A673 (cell line): ENCODE data around the gene COL5A2. TPM values are rescaled to one million over a fixed set of nuclear protein-coding genes. Genes with fewer than 3 reads are reported as not detected.

Experiments
- BruUV-seq: library from RNA; stranded (reverse); fragments of 400-500 nt; replicated peaks from 2 replicates; lab custom pipeline; 2021; lab: Mats Ljungman, UMichigan
- CTCF ChIA-PET: fragments of 300-600 bp; sonication (Branson Sonifier 250); formaldehyde crosslinking; loops from one replicate; lab custom pipeline; 2022; ENCODE audit warnings: antibody characterized with exemption; lab: Charles Lee
- POLR2A ChIA-PET: fragments of 300-600 bp; sonication (Branson Sonifier 250); formaldehyde crosslinking; loops from one replicate; lab custom pipeline; 2022; ENCODE audit warnings: antibody characterized with exemption; ENCODE audit not compliant: low non-redundant PET; lab: Charles Lee
- DNase-seq: peaks from one replicate; pipeline ENCODE4 v3.0.0-alpha.2; 2015; ENCODE audit warnings: low spot score
- H3K27ac ChIP-seq: fragments of 200-600 bp; sonication (generic); 2 replicates; pipeline ENCODE4 v1.5.1; 2016; ENCODE audit warnings: mixed run types, low read depth, mild to moderate bottlenecking, mixed read lengths, antibody characterized with exemption, low read length; ENCODE audit not compliant: poor library complexity, severe bottlenecking
- H3K27me3 ChIP-seq: fragments of 200-600 bp; sonication (generic); replicated peaks from 2 replicates; pipeline ENCODE4 v1.6.1; 2017; ENCODE audit warnings: mixed run types, low read depth, mild to moderate bottlenecking, mixed read lengths, antibody characterized with exemption, low read length; ENCODE audit not compliant: insufficient read depth, poor library complexity
- H3K36me3 ChIP-seq: fragments of 200-600 bp; sonication (generic); 2 replicates; pipeline ENCODE4 v1.6.1; 2016; ENCODE audit warnings: mixed run types, mild to moderate bottlenecking, mixed read lengths, antibody characterized with exemption, low read length; ENCODE audit not compliant: insufficient read depth, poor library complexity, severe bottlenecking
- H3K4me1 ChIP-seq: fragments of 200-600 bp; sonication (generic); 2 replicates; pipeline ENCODE4 v1.6.1; 2017; ENCODE audit warnings: mixed run types, mild to moderate bottlenecking, mixed read lengths, antibody characterized with exemption, low read length; ENCODE audit not compliant: insufficient read depth, poor library complexity, severe bottlenecking
- H3K4me3 ChIP-seq: fragments of 200-600 bp; sonication (generic); 2 replicates; pipeline ENCODE4 v1.5.1; 2016; ENCODE audit warnings: low read depth, mixed run types, mild to moderate bottlenecking, mixed read lengths, low read length; ENCODE audit not compliant: poor library complexity, severe bottlenecking
- H3K9me3 ChIP-seq: fragments of 200-600 bp; sonication (generic); 2 replicates; pipeline ENCODE4 v1.6.1; 2016; ENCODE audit warnings: mixed run types, low read depth, mild to moderate bottlenecking, mixed read lengths, antibody characterized with exemption, low read length; ENCODE audit not compliant: poor library complexity, severe bottlenecking
- EZH2 ChIP-seq: fragments of 200-600 bp; sonication (generic); IDR thresholded peaks from 2 replicates; pipeline ENCODE4 v1.6.1; 2017; ENCODE audit warnings: borderline replicate concordance, low read depth, mild to moderate bottlenecking, mixed read lengths, antibody characterized with exemption, low read length; ENCODE audit not compliant: poor library complexity, severe bottlenecking
- intact Hi-C: fragments of 100-400 bp; cut with micrococcal nuclease; formaldehyde crosslinking; loops from one replicate; pipeline ENCODE4 v1.10.0; 2022; ENCODE audit not compliant: unreplicated experiment
- total RNA-seq: library from RNA; stranded (reverse); gene quantifications from 2 replicates; pipeline ENCODE4 v1.2.3, GENCODE V29; 2021
- TF ChIP-seq, protein P1 (sequence below): fragments of 300-800, 200-600 bp; sonication (generic); conservative IDR thresholded peaks from 2 replicates; pipeline ENCODE4 v1.5.1; 2017; ENCODE audit warnings: low read depth, mild to moderate bottlenecking, antibody characterized with exemption, low read length, moderate library complexity, mixed read lengths

COL5A2 gene
- total RNA-seq, 1 experiment from 2014 or later, result 92.2 TPM

DNA sequence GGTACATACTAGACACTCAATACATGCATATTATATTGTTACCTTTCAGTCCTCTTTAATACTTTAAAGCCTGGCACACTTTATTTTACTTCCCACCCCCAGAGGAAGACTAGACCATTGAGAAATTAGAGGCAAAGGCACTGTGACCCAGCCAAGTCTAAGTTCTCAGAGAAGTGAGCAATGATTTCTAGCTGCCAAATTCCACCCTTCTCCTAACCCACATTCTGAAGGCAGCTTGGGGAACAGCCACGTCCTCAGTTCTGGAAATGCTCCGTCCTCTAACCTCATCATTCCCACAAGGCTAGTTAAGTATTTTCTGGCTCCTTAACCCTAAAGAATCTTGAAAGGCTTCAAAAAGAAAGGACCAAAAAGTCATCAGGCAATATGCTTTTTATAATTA lies 86.6 kb downstream of the COL5A2 start:
- Histone ChIP-seq H3K27ac (no peak overlapping the region), H3K36me3 (peaks cover 24% of the 10 kb centered on the region), H3K9me3 (no peaks in the 10 kb centered on the region), H3K4me3 (no peak overlapping the region), H3K27me3 (no peaks in the 10 kb centered on the region), H3K4me1 (peaks cover 7% of the 10 kb centered on the region)
- TF ChIP-seq, protein P1, sequence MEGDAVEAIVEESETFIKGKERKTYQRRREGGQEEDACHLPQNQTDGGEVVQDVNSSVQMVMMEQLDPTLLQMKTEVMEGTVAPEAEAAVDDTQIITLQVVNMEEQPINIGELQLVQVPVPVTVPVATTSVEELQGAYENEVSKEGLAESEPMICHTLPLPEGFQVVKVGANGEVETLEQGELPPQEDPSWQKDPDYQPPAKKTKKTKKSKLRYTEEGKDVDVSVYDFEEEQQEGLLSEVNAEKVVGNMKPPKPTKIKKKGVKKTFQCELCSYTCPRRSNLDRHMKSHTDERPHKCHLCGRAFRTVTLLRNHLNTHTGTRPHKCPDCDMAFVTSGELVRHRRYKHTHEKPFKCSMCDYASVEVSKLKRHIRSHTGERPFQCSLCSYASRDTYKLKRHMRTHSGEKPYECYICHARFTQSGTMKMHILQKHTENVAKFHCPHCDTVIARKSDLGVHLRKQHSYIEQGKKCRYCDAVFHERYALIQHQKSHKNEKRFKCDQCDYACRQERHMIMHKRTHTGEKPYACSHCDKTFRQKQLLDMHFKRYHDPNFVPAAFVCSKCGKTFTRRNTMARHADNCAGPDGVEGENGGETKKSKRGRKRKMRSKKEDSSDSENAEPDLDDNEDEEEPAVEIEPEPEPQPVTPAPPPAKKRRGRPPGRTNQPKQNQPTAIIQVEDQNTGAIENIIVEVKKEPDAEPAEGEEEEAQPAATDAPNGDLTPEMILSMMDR, result no peak
- no peak for TF ChIP-seq EZH2
- ChIA-PET POLR2A (no interaction called here), CTCF (no interaction called here)
- BruUV-seq, result no TSS peak
- intact Hi-C loops, result loop anchor here (5.0 kb wide), 1 partner anchor 571 kb away; no protein-coding TSS in a partner anchor
- DNase-seq, result no peak

DNA sequence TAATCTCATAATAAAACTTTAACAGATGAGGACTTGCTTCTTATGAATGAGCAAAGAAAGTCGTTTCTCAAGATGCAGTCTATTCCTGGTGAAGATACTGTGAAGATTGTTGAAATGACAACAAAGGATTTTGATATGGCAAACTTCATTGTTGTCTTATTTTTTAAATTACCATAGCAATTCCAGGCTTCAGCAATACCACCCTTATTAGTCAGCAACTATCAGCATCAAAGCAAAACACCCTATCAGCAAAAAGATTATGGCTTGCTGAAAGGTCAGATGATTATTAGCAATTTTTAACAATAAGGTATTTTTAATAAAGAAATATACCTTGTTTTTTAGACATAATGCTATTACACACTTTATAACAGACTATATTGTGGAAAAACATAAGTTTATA lies 88.3 kb downstream of the COL5A2 start:
- intact Hi-C loops, result loop anchor here (5.0 kb wide), 1 partner anchor 569 kb away; no protein-coding TSS in a partner anchor
- TF ChIP-seq, protein P1, result no peak
- no peak for TF ChIP-seq EZH2
- ChIA-PET POLR2A (no interaction called here), CTCF (no interaction called here)
- peaks cover 7% of the 10 kb centered on the region for H3K4me1 ChIP-seq
- peaks cover 26% of the 10 kb centered on the region for H3K36me3 ChIP-seq
- no peak overlapping the region for H3K4me3 ChIP-seq
- H3K9me3 ChIP-seq, result no peaks in the 10 kb centered on the region
- no peak for DNase-seq
- no peak overlapping the region for H3K27ac ChIP-seq
- BruUV-seq, result no TSS peak
- no peaks in the 10 kb centered on the region for H3K27me3 ChIP-seq

DNA sequence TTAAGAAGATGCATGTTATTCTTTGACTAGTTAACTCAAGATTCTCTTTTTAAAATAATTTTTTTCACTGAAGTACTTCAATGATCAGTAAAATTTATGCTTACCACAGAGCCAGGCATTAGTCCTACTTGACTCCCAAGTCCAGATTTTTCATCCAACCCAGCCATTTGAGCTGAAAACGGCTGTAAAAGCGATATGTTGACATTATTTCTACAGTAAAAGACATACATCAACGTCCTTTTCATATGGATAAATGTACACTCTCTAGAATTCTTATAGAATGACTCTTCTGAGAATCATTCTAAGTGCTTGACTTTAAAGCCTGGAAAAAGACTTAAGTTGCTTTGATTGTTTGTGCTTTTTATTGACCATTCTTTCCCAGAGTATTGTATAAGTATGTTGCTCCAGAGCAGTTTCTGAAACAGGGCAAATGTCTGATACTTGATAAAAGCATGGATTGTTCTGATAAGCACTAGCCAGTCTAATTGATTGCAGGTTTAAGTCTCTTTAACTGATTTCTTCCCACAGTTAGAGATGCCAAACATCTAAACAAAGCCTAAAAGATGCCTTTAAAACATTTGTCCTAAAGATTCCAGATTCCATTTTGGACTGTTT lies 90.9 kb downstream of the COL5A2 start:
- CTCF ChIA-PET, result no interaction called here
- Histone ChIP-seq H3K9me3 (no peaks in the 10 kb centered on the region), H3K27ac (no peak overlapping the region), H3K36me3 (peaks cover 26% of the 10 kb centered on the region), H3K4me3 (no peak overlapping the region), H3K4me1 (no peaks in the 10 kb centered on the region), H3K27me3 (no peaks in the 10 kb centered on the region)
- DNase-seq, result no peak
- no TSS peak for BruUV-seq
- intact Hi-C loops, result no loop called here
- POLR2A ChIA-PET, result no interaction called here
- TF ChIP-seq, protein P1, result no peak
- no peak for TF ChIP-seq EZH2
